ENCODE measurements around the gene OTUB2. TPM values are rescaled to one million over a fixed set of nuclear protein-coding genes. Genes with fewer than 3 reads are reported as not detected.

OTUB2 gene
- total RNA-seq, 5 donors from 2014 or later (not counting 1 experiment from before 2014, with no cell fraction given), result 0.09 to 0.57 (median 0.28) TPM

- Histone ChIP-seq H3K4me3 (ENCODE audit: control insufficient read depth in 1 of 2, extremely low read depth in 1 of 2, low read length in 1 of 2) (no peak overlapping the region), H3K27ac (ENCODE audit: low read length) (no peak overlapping the region), H3K9me3 (no peaks in the 10 kb centered on the region), H3K27me3 (replicated peaks in 1 of 2; ENCODE audit: control insufficient read depth in 2 of 2, extremely low read depth in 1 of 2, insufficient read depth in 2 of 2, low read length in 1 of 2) (peaks cover 0 to 5% of the 10 kb centered on the region in 2 experiments), H3K4me1 (ENCODE audit: control insufficient read depth in 1 of 2, extremely low read depth in 1 of 2, insufficient read depth in 2 of 2, low read length in 2 of 2) (peaks cover 0 to 5% of the 10 kb centered on the region in 2 experiments), H3K36me3 (ENCODE audit: control insufficient read depth in 2 of 2, extremely low read depth in 1 of 2, insufficient read depth in 1 of 2, low read length in 1 of 2) (no peaks in the 10 kb centered on the region)
- no peak overlapping the region for H3K4me3 Mint-ChIP-seq
- CTCF ChIA-PET, result interaction anchor here (0.6 to 3.1 kb wide), 5 partner anchors 9 to 141 kb away, joined by 3 to 33 read pairs (median 6); no protein-coding TSS in a partner anchor
- no peaks in the 10 kb centered on the region for H3K27me3 Mint-ChIP-seq
- DNase-seq, result no peak
- no peaks in the 10 kb centered on the region for H3K36me3 Mint-ChIP-seq
- peaks cover 3 to 12% (median 4%) of the 10 kb centered on the region in 3 donors for H3K4me1 Mint-ChIP-seq
- no peak overlapping the region for H3K27ac Mint-ChIP-seq
- POLR2A ChIA-PET, result no interaction called here
- ATAC-seq (replicated peaks in 1 of 4), result no peak
- WGBS (ENCODE audit: insufficient coverage), result no CpG with 5 or more reads among the region's 7 CpGs
- H3K9me3 Mint-ChIP-seq, result no peaks in the 10 kb centered on the region
These were observed 12.4 kb downstream of the OTUB2 start for GRCh38 chr14:94038510-94038909.

DNA sequence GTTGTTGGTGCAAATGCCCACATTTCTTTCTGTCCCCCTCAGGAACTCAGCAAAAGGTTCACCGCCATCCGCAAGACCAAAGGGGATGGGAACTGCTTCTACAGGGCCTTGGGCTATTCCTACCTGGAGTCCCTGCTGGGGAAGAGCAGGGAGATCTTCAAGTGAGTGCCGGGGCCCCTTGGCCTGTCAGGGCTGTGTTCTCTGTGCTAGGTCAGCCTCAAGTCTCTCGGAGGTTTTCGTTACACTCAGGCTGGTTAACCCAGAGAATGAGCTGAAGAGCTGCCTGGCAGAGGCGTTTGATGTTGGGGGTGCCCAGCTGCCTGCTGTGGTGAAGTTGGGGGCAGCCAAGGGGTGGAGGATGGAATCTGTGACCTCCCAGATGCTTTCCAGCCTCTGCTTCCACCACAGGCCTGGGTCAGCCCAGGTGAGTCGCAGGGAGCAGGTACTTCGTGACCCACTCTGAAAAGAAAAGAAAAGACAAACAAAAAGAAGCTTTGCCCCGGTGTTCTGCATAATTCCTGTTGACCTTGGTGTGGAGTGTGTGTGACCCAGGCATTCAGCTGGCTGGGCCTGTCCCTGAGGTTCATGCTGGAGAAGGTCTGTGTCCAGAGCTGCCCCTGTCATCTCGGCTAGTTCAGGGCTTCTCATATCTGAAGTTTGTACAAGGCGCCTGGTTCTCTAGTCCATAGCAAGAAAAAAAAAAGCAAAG is 12.9 kb downstream of the OTUB2 start:
- no peaks in the 10 kb centered on the region for H3K9me3 ChIP-seq
- ATAC-seq (replicated peaks in 1 of 4) (no peak), DNase-seq (no peak)
- H3K4me1 ChIP-seq (ENCODE audit: control insufficient read depth in 1 of 2, extremely low read depth in 1 of 2, insufficient read depth in 2 of 2, low read length in 2 of 2), result peaks cover 0 to 5% of the 10 kb centered on the region in 2 experiments
- peaks cover 0 to 2% of the 10 kb centered on the region in 2 donors for H3K36me3 ChIP-seq (ENCODE audit: control insufficient read depth in 2 of 2, extremely low read depth in 1 of 2, insufficient read depth in 1 of 2, low read length in 1 of 2)
- H3K27ac ChIP-seq (ENCODE audit: low read length), result no peak overlapping the region
- WGBS (ENCODE audit: insufficient coverage), result 85% methylated on average over 8 of the region's 11 CpGs
- H3K27me3 Mint-ChIP-seq, result no peaks in the 10 kb centered on the region
- POLR2A ChIA-PET, result interaction anchor here in 1 of 2 donors (0.6 kb wide), 1 partner anchor 35 kb away, joined by 4 read pairs; no protein-coding TSS in a partner anchor
- CTCF ChIA-PET, result interaction anchor here (0.6 to 2.4 kb wide), 4 partner anchors 10 to 142 kb away, joined by 3 to 6 read pairs (median 6); no protein-coding TSS in a partner anchor
- H3K27me3 ChIP-seq (replicated peaks in 1 of 2; ENCODE audit: control insufficient read depth in 2 of 2, extremely low read depth in 1 of 2, insufficient read depth in 2 of 2, low read length in 1 of 2), result peaks cover 0 to 5% of the 10 kb centered on the region in 2 experiments
- no peak overlapping the region for H3K4me3 Mint-ChIP-seq
- H3K36me3 Mint-ChIP-seq, result no peaks in the 10 kb centered on the region
- no peaks in the 10 kb centered on the region for H3K9me3 Mint-ChIP-seq
- H3K27ac Mint-ChIP-seq, result no peak overlapping the region
- peaks cover 3 to 12% (median 4%) of the 10 kb centered on the region in 3 donors for H3K4me1 Mint-ChIP-seq
- no peak overlapping the region for H3K4me3 ChIP-seq (ENCODE audit: control insufficient read depth in 1 of 2, extremely low read depth in 1 of 2, low read length in 1 of 2)

DNA sequence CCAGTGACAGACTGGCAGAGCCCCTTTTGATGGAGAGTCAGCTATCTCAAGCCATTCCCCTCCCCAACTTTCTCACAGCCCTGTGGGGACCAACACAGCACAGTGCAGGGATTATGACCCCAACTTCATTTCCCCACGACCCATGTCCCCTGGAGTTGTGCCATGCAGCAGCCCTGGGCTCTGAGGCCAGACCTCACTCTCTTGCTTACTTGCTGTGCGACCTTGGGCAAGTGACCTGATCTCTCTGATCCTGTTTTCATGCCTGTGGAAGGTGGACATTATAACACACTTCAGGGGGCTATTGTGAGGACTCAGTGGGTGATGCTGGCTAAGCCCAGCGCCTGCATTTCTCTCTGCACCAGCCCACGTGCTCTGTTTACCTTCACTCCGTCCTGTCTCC is 14.1 kb downstream of the OTUB2 start:
- Histone ChIP-seq H3K9me3 (no peaks in the 10 kb centered on the region), H3K27ac (ENCODE audit: low read length) (no peak overlapping the region), H3K27me3 (replicated peaks in 1 of 2; ENCODE audit: control insufficient read depth in 2 of 2, extremely low read depth in 1 of 2, insufficient read depth in 2 of 2, low read length in 1 of 2) (peaks cover 0 to 5% of the 10 kb centered on the region in 2 experiments), H3K4me3 (ENCODE audit: control insufficient read depth in 1 of 2, extremely low read depth in 1 of 2, low read length in 1 of 2) (no peak overlapping the region), H3K36me3 (ENCODE audit: control insufficient read depth in 2 of 2, extremely low read depth in 1 of 2, insufficient read depth in 1 of 2, low read length in 1 of 2) (peaks cover 4 to 5% of the 10 kb centered on the region in 2 donors), H3K4me1 (ENCODE audit: control insufficient read depth in 1 of 2, extremely low read depth in 1 of 2, insufficient read depth in 2 of 2, low read length in 2 of 2) (peaks cover 0 to 5% of the 10 kb centered on the region in 2 experiments)
- Mint-ChIP-seq H3K9me3 (no peaks in the 10 kb centered on the region), H3K4me3 (no peak overlapping the region), H3K27me3 (no peaks in the 10 kb centered on the region), H3K4me1 (peaks cover 3 to 12% (median 4%) of the 10 kb centered on the region in 3 donors), H3K27ac (peak overlapping the region in 1 of 2 donors; percentile 3), H3K36me3 (peaks cover 4% of the 10 kb centered on the region)
- ChIA-PET POLR2A (no interaction called here), CTCF (interaction anchor here in 1 of 2 donors (1.2 kb wide), 1 partner anchor 140 kb away, joined by 5 read pairs; no protein-coding TSS in a partner anchor)
- DNase-seq, result no peak
- 69% methylated on average over 2 of the region's 5 CpGs for WGBS (ENCODE audit: insufficient coverage)
- ATAC-seq (replicated peaks in 1 of 4), result no peak

DNA sequence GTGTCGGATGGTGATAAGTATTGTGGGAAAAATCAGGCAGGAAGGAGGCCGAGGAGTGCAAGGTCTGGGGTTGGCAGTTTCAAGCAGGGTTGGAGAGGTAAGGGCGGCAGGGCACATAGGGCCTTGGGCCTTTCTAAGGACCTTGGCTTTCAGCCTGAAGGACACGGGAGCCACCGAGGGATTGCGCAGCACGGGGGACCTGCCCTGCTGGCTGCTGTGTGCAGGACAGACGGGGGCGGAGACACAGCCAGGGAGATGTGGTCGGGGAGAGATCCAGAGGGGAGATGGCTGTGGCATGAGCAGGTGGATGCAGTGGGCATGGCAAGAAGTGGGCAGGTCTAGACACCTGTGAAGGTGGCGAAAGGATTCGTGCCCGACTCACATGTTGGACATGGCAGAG is 14.7 kb downstream of the OTUB2 start:
- ChIA-PET POLR2A (no interaction called here), CTCF (no interaction called here)
- Histone ChIP-seq H3K36me3 (ENCODE audit: control insufficient read depth in 2 of 2, extremely low read depth in 1 of 2, insufficient read depth in 1 of 2, low read length in 1 of 2) (peaks cover 4 to 9% of the 10 kb centered on the region in 2 donors), H3K4me3 (ENCODE audit: control insufficient read depth in 1 of 2, extremely low read depth in 1 of 2, low read length in 1 of 2) (no peak overlapping the region), H3K27ac (ENCODE audit: low read length) (no peak overlapping the region), H3K4me1 (ENCODE audit: control insufficient read depth in 1 of 2, extremely low read depth in 1 of 2, insufficient read depth in 2 of 2, low read length in 2 of 2) (peaks cover 0 to 5% of the 10 kb centered on the region in 2 experiments), H3K27me3 (replicated peaks in 1 of 2; ENCODE audit: control insufficient read depth in 2 of 2, extremely low read depth in 1 of 2, insufficient read depth in 2 of 2, low read length in 1 of 2) (peaks cover 0 to 5% of the 10 kb centered on the region in 2 experiments), H3K9me3 (no peaks in the 10 kb centered on the region)
- Mint-ChIP-seq H3K36me3 (peaks cover 9% of the 10 kb centered on the region), H3K4me3 (no peak overlapping the region), H3K27ac (no peak overlapping the region), H3K9me3 (no peaks in the 10 kb centered on the region), H3K27me3 (no peaks in the 10 kb centered on the region), H3K4me1 (peaks cover 3 to 12% (median 4%) of the 10 kb centered on the region in 3 donors)
- ATAC-seq (replicated peaks in 1 of 4) (no peak), DNase-seq (no peak)
- 90% methylated on average over 13 of the region's 13 CpGs for WGBS (ENCODE audit: insufficient coverage)

DNA sequence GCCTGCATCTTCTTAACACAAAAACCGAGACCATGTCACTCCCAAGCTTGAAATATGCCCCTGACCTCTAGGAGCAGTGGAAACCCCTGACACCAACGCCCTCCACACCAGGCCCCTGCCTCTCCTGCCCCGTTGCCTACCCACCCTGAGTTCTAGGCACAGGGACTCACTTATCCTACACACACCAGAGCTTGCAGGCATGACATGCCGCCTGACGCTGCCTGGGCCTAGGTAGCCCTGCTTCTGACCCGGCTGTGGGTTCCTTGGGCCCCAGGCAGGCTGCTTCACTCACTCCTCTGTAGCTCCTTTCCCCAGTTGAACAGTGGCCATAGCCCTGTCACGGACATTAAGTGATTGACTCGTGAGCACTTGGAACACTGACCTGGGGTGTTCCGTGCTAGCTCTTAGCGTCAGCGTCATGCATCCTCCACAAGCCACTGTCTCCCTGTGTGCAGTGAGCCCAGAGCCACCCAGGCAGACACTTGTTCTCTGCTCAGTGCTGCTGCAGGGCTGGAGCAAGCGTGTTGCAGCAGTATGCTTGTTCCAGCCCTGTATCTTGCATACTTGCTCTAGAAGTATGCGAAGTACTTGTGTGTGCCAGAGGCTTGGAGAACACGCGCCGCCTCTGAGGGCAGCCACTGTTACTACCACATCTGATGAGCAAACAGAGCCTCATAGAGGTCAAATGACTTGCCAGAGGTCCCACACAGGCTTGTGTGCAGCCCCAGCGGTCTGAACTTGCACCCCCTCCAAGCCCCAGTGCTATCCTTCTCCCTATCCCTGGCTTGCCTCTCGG is 15.6 kb downstream of the OTUB2 start:
- ChIA-PET POLR2A (interaction anchor here (0.6 to 1.3 kb wide), 3 partner anchors 29 to 46 kb away, joined by 3 to 7 read pairs (median 4); no protein-coding TSS in a partner anchor), CTCF (interaction anchor here in 1 of 2 donors (0.6 kb wide), 1 partner anchor 87 kb away, joined by 4 read pairs; no protein-coding TSS in a partner anchor)
- H3K27me3 Mint-ChIP-seq, result no peaks in the 10 kb centered on the region
- H3K4me3 Mint-ChIP-seq, result no peak overlapping the region
- peaks cover 9% of the 10 kb centered on the region for H3K36me3 Mint-ChIP-seq
- Histone ChIP-seq H3K4me3 (ENCODE audit: control insufficient read depth in 1 of 2, extremely low read depth in 1 of 2, low read length in 1 of 2) (no peak overlapping the region), H3K27ac (ENCODE audit: low read length) (no peak overlapping the region), H3K9me3 (no peaks in the 10 kb centered on the region), H3K27me3 (replicated peaks in 1 of 2; ENCODE audit: control insufficient read depth in 2 of 2, extremely low read depth in 1 of 2, insufficient read depth in 2 of 2, low read length in 1 of 2) (no peaks in the 10 kb centered on the region), H3K4me1 (ENCODE audit: control insufficient read depth in 1 of 2, extremely low read depth in 1 of 2, insufficient read depth in 2 of 2, low read length in 2 of 2) (peaks cover 0 to under 1% of the 10 kb centered on the region in 2 experiments), H3K36me3 (ENCODE audit: control insufficient read depth in 2 of 2, extremely low read depth in 1 of 2, insufficient read depth in 1 of 2, low read length in 1 of 2) (peaks cover 4 to 13% of the 10 kb centered on the region in 2 donors)
- H3K4me1 Mint-ChIP-seq, result peaks cover 1 to 9% (median 1%) of the 10 kb centered on the region in 3 donors
- ATAC-seq (replicated peaks in 1 of 4), result peak in 1 of 4 experiments; percentile 4
- peak overlapping the region in 1 of 2 donors; percentile 3 for H3K27ac Mint-ChIP-seq
- H3K9me3 Mint-ChIP-seq, result no peaks in the 10 kb centered on the region
- whole genome bisulfite sequencing (ENCODE audit: insufficient coverage), result 84% methylated on average over 17 of the region's 18 CpGs
- no peak for DNase-seq
